ENCODE data around the gene DIDO1. TPM values are rescaled to one million over a fixed set of nuclear protein-coding genes. Genes with fewer than 3 reads are reported as not detected.

Gene DIDO1
- total RNA-seq, 1 donor from 2014 or later: 71.2 TPM

DNA sequence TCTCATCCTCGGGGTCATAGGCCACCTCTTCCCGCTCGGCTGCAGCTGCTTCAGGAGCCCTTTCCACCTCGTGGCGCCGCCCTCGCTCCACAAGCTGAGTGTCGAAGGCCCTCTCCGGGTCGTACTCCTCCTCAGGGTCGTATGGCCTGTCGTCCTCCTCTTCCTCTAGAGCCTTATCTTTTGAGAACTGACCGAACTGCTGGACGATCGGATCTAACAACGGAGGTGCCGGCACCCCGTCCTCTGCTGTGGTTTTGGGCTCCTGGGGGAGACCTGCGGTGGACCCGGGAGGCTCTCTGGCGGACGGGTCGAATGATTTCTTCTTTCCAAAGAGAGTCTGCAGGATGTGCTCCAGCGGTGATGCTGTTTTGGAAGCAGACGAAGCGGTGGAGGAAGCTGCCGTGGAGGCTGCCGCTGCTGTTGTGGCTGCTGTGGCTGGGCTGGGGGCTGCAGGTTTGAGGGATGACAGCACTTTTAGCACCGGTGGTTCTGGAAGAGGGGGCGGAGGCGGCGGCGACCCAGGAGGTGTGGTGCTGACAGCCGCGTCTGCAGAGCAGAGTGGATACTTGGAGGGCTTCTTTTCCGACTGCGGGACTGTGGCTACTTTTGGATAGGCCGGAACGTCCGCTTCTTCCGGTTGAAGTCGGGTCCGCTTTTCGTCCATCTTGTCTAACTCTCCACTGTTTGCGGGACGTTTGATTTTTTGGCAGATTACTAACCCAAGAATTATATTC lies 44.5 kb downstream of the DIDO1 start:
- H3K27ac Mint-ChIP-seq: no peak overlapping the region

GRCh38 chr20:62880935-62881661 lies 45.2 kb downstream of the DIDO1 start:
- Mint-ChIP-seq H3K4me1 (ENCODE audit: low read depth) (no peaks in the 10 kb centered on the region), H3K27ac (no peak overlapping the region), H3K9me3 (ENCODE audit: low read depth) (no peaks in the 10 kb centered on the region), H3K4me3 (ENCODE audit: low read depth) (no peak overlapping the region), H3K36me3 (ENCODE audit: insufficient read depth) (peaks cover 9% of the 10 kb centered on the region), H3K27me3 (no peaks in the 10 kb centered on the region)
- TF ChIP-seq, protein P1, sequence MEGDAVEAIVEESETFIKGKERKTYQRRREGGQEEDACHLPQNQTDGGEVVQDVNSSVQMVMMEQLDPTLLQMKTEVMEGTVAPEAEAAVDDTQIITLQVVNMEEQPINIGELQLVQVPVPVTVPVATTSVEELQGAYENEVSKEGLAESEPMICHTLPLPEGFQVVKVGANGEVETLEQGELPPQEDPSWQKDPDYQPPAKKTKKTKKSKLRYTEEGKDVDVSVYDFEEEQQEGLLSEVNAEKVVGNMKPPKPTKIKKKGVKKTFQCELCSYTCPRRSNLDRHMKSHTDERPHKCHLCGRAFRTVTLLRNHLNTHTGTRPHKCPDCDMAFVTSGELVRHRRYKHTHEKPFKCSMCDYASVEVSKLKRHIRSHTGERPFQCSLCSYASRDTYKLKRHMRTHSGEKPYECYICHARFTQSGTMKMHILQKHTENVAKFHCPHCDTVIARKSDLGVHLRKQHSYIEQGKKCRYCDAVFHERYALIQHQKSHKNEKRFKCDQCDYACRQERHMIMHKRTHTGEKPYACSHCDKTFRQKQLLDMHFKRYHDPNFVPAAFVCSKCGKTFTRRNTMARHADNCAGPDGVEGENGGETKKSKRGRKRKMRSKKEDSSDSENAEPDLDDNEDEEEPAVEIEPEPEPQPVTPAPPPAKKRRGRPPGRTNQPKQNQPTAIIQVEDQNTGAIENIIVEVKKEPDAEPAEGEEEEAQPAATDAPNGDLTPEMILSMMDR (IDR thresholded peaks at IDR 0.05; ENCODE audit: unreplicated experiment): no peak
- DNase-seq (ENCODE audit: low spot score, unreplicated experiment): no peak

More for the DNA sequence above, 44.5 kb downstream of the DIDO1 start:
- TF ChIP-seq, protein P1 (IDR thresholded peaks at IDR 0.05; ENCODE audit: unreplicated experiment): no peak
- Mint-ChIP-seq H3K4me3 (ENCODE audit: low read depth) (no peak overlapping the region), H3K4me1 (ENCODE audit: low read depth) (no peaks in the 10 kb centered on the region), H3K27me3 (no peaks in the 10 kb centered on the region), H3K36me3 (ENCODE audit: insufficient read depth) (peaks cover 10% of the 10 kb centered on the region), H3K9me3 (ENCODE audit: low read depth) (no peaks in the 10 kb centered on the region)
- DNase-seq (ENCODE audit: low spot score, unreplicated experiment): no peak

GRCh38 chr20:62880147-62880934 lies 46.0 kb downstream of the DIDO1 start:
- Mint-ChIP-seq H3K4me1 (ENCODE audit: low read depth) (peaks cover 3% of the 10 kb centered on the region), H3K36me3 (ENCODE audit: insufficient read depth) (peaks cover 9% of the 10 kb centered on the region), H3K27me3 (no peaks in the 10 kb centered on the region), H3K9me3 (ENCODE audit: low read depth) (no peaks in the 10 kb centered on the region), H3K27ac (no peak overlapping the region), H3K4me3 (ENCODE audit: low read depth) (no peak overlapping the region)
- DNase-seq (ENCODE audit: low spot score, unreplicated experiment): no peak
- TF ChIP-seq, protein P1 (IDR thresholded peaks at IDR 0.05; ENCODE audit: unreplicated experiment): no peak

- Mint-ChIP-seq H3K4me1 (ENCODE audit: low read depth) (peaks cover 3% of the 10 kb centered on the region), H3K9me3 (ENCODE audit: low read depth) (no peaks in the 10 kb centered on the region), H3K27ac (no peak overlapping the region), H3K4me3 (ENCODE audit: low read depth) (no peak overlapping the region), H3K36me3 (ENCODE audit: insufficient read depth) (peaks cover 9% of the 10 kb centered on the region), H3K27me3 (no peaks in the 10 kb centered on the region)
- TF ChIP-seq, protein P1 (IDR thresholded peaks at IDR 0.05; ENCODE audit: unreplicated experiment): no peak
- DNase-seq (ENCODE audit: low spot score, unreplicated experiment): no peak
These were observed 46.8 kb downstream of the DIDO1 start for GRCh38 chr20:62879275-62880146.

All from progenitor cell of endocrine pancreas (in vitro differentiated cells).